A673 (cell line): Measurements from ENCODE around the gene AHNAK2. TPM values are rescaled to one million over a fixed set of nuclear protein-coding genes. Genes with fewer than 3 reads are reported as not detected.

Source experiments
- BruUV-seq: library from RNA; stranded (reverse); fragments of 400-500 nt; replicated peaks from 2 replicates; lab custom pipeline; 2021; lab: Mats Ljungman, UMichigan
- CTCF ChIA-PET: fragments of 300-600 bp; sonication (Branson Sonifier 250); formaldehyde crosslinking; loops from one replicate; lab custom pipeline; 2022; ENCODE audit warnings: antibody characterized with exemption; lab: Charles Lee
- POLR2A ChIA-PET: fragments of 300-600 bp; sonication (Branson Sonifier 250); formaldehyde crosslinking; loops from one replicate; lab custom pipeline; 2022; ENCODE audit warnings: antibody characterized with exemption; ENCODE audit not compliant: low non-redundant PET; lab: Charles Lee
- DNase-seq: peaks from one replicate; pipeline ENCODE4 v3.0.0-alpha.2; 2015; ENCODE audit warnings: low spot score
- H3K27ac ChIP-seq: fragments of 200-600 bp; sonication (generic); 2 replicates; pipeline ENCODE4 v1.5.1; 2016; ENCODE audit warnings: mixed run types, low read depth, mild to moderate bottlenecking, mixed read lengths, antibody characterized with exemption, low read length; ENCODE audit not compliant: poor library complexity, severe bottlenecking
- H3K27me3 ChIP-seq: fragments of 200-600 bp; sonication (generic); replicated peaks from 2 replicates; pipeline ENCODE4 v1.6.1; 2017; ENCODE audit warnings: mixed run types, low read depth, mild to moderate bottlenecking, mixed read lengths, antibody characterized with exemption, low read length; ENCODE audit not compliant: insufficient read depth, poor library complexity
- H3K36me3 ChIP-seq: fragments of 200-600 bp; sonication (generic); 2 replicates; pipeline ENCODE4 v1.6.1; 2016; ENCODE audit warnings: mixed run types, mild to moderate bottlenecking, mixed read lengths, antibody characterized with exemption, low read length; ENCODE audit not compliant: insufficient read depth, poor library complexity, severe bottlenecking
- H3K4me1 ChIP-seq: fragments of 200-600 bp; sonication (generic); 2 replicates; pipeline ENCODE4 v1.6.1; 2017; ENCODE audit warnings: mixed run types, mild to moderate bottlenecking, mixed read lengths, antibody characterized with exemption, low read length; ENCODE audit not compliant: insufficient read depth, poor library complexity, severe bottlenecking
- H3K4me3 ChIP-seq: fragments of 200-600 bp; sonication (generic); 2 replicates; pipeline ENCODE4 v1.5.1; 2016; ENCODE audit warnings: low read depth, mixed run types, mild to moderate bottlenecking, mixed read lengths, low read length; ENCODE audit not compliant: poor library complexity, severe bottlenecking
- H3K9me3 ChIP-seq: fragments of 200-600 bp; sonication (generic); 2 replicates; pipeline ENCODE4 v1.6.1; 2016; ENCODE audit warnings: mixed run types, low read depth, mild to moderate bottlenecking, mixed read lengths, antibody characterized with exemption, low read length; ENCODE audit not compliant: poor library complexity, severe bottlenecking
- CTCF ChIP-seq: fragments of 300-800, 200-600 bp; sonication (generic); conservative IDR thresholded peaks from 2 replicates; pipeline ENCODE4 v1.5.1; 2017; ENCODE audit warnings: low read depth, mild to moderate bottlenecking, antibody characterized with exemption, low read length, moderate library complexity, mixed read lengths
- EZH2 ChIP-seq: fragments of 200-600 bp; sonication (generic); IDR thresholded peaks from 2 replicates; pipeline ENCODE4 v1.6.1; 2017; ENCODE audit warnings: borderline replicate concordance, low read depth, mild to moderate bottlenecking, mixed read lengths, antibody characterized with exemption, low read length; ENCODE audit not compliant: poor library complexity, severe bottlenecking
- intact Hi-C: fragments of 100-400 bp; cut with micrococcal nuclease; formaldehyde crosslinking; loops from one replicate; pipeline ENCODE4 v1.10.0; 2022; ENCODE audit not compliant: unreplicated experiment
- total RNA-seq: library from RNA; stranded (reverse); gene quantifications from 2 replicates; pipeline ENCODE4 v1.2.3, GENCODE V29; 2021

Gene AHNAK2
- total RNA-seq, 1 experiment from 2014 or later: 0.56 TPM

GRCh38 chr14:104930526-104931303 lies 47.5 kb downstream of the AHNAK2 start:
- no peak for TF ChIP-seq CTCF
- no peak for TF ChIP-seq EZH2
- intact Hi-C loops: no loop called here
- BruUV-seq: no TSS peak
- no peaks in the 10 kb centered on the region for H3K9me3 ChIP-seq
- H3K4me3 ChIP-seq: no peak overlapping the region
- no peak for DNase-seq
- no peak overlapping the region for H3K27ac ChIP-seq
- H3K27me3 ChIP-seq: peaks cover 12% of the 10 kb centered on the region
- H3K4me1 ChIP-seq: no peaks in the 10 kb centered on the region
- ChIA-PET CTCF (no interaction called here), POLR2A (interaction anchor here (0.7 kb wide), 1 partner anchor 352 kb away, joined by 9 read pairs; no protein-coding TSS in a partner anchor)
- H3K36me3 ChIP-seq: no peaks in the 10 kb centered on the region

DNA sequence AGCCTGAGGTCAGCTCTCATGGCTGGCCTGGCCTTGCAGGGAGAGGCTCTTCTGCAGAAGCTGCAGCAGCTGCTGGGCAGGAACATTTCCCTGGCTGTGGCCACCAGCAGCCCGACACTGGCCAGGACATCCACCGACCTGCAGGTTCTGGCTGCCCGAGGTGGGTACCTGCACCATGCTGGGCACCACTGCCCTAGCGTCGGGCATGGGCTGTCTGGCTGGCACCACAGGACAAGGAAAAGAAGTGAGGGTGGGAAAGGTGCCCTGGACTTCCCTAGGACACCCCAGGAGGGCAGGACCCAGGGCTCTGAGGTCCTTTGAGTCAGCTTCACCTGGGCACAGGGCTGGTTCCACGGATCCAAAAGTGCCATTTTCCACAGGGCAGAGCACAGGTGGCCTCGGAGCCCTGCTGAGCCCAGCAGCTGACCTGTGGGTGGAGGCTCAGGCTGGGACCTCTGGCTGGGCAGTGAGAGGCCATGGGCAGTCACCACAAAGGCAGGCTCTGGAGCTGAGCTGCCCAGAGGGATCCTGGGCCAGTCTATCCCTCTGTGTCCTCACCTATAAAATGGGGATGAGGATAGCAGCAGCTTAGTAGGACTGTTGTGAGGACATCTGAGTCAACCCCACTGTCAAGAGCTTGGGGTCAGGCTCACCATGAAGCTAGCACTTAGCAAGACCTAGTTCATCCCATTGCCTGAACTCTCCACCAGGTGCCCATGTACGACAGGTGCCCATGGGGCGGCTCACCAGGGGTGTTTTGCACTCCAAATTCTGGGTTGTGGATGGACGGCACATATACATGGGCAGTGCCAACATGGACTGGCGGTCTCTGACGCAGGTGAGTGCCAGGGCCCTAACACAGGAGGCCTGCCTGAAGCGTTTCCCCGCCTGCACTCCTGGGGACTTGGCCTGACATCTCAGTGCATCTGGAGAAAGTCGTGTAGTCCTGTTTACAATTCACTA lies 48.6 kb downstream of the AHNAK2 start:
- no peaks in the 10 kb centered on the region for H3K9me3 ChIP-seq
- ChIA-PET CTCF (no interaction called here), POLR2A (no interaction called here)
- H3K4me1 ChIP-seq: no peaks in the 10 kb centered on the region
- H3K4me3 ChIP-seq: no peak overlapping the region
- H3K36me3 ChIP-seq: no peaks in the 10 kb centered on the region
- no TSS peak for BruUV-seq
- no peak for TF ChIP-seq CTCF
- no peak for TF ChIP-seq EZH2
- no peak overlapping the region for H3K27ac ChIP-seq
- DNase-seq: no peak
- intact Hi-C loops: no loop called here
- peaks cover 6% of the 10 kb centered on the region for H3K27me3 ChIP-seq

DNA sequence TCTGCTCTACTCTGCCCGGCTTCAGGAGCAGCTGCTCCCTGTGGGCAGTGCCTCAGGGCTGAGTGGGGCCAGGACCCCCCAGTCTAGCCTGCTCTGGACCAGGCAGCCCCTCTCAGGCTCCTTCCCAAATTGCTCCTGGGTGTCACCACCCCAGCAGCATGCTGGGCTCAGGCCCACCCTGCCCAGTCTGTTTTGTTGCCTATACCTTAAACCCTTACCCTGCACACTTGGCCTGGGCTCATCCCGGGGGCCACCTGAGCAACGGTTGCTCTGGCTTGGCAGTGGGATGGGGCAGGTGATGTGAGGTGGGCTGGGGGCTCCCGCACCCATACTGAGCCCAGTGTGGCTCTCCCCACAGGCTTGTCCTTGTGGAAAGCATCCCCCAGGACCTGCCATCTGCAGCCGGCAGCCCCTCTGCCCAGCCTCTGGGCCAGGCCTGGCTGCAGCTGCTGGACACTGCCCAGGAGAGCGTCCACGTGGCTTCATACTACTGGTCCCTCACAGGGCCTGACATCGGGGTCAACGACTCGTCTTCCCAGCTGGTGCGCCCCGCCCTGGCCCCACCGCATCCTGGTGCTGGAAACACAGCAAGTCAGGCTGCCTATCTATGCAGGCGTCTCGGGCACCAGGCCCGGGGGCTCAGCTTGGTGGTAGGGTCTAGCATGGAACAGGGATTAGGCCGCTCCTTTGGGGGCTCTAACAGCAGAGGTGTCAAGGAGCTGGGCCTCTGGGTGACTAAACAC lies 49.6 kb downstream of the AHNAK2 start:
- no TSS peak for BruUV-seq
- ChIA-PET POLR2A (interaction anchor here (0.7 kb wide), 1 partner anchor 71 kb away, joined by 5 read pairs; no protein-coding TSS in a partner anchor), CTCF (no interaction called here)
- H3K27me3 ChIP-seq: no peaks in the 10 kb centered on the region
- no peak for DNase-seq
- H3K4me1 ChIP-seq: no peaks in the 10 kb centered on the region
- no peaks in the 10 kb centered on the region for H3K9me3 ChIP-seq
- no peak overlapping the region for H3K4me3 ChIP-seq
- intact Hi-C loops: no loop called here
- H3K36me3 ChIP-seq: no peaks in the 10 kb centered on the region
- TF ChIP-seq EZH2: no peak
- TF ChIP-seq CTCF: no peak
- no peak overlapping the region for H3K27ac ChIP-seq
